T-cell (primary cell): ENCODE data around the gene ORAI2. TPM values are rescaled to one million over a fixed set of nuclear protein-coding genes. Genes with fewer than 3 reads are reported as not detected.
"Not testable (repeated sequence)": the region's sequence is repeated elsewhere in the genome, so short reads cannot be mapped to it uniquely, and the experiment has no call there.

Experiments used
- ATAC-seq, 4 experiments: fragments of 200-7000 bp in 3 of 4; fragments of 150-1000 bp in 1 of 4; cut with Tn5 transposase; replicated peaks in 1 of 4; 1 replicate in 3 of 4; 2 replicates in 1 of 4; pipeline ENCODE4 v1.10.0; 2021; ENCODE audit warnings: moderate library complexity in 3 of 4, mild to moderate bottlenecking in 2 of 4, moderate number of reproducible peaks in 1 of 4
- CTCF ChIA-PET, 2 donors: fragments of 300-600 bp; sonication (Branson Sonifier 250); formaldehyde crosslinking; loops; one replicate each; lab custom pipeline; 2022; ENCODE audit warnings: antibody characterized with exemption in 2 of 2; lab: Charles Lee
- POLR2A ChIA-PET, 2 donors: fragments of 300-600 bp; sonication (Branson Sonifier 250); formaldehyde crosslinking; loops; one replicate each; lab custom pipeline; 2022; ENCODE audit warnings: antibody characterized with exemption in 2 of 2; lab: Charles Lee
- DNase-seq, 35 experiments: peaks; one replicate each; pipeline versions ENCODE4 v3.0.0 to v3.0.0-alpha.2; 2013 to 2023
- H3K27ac ChIP-seq: one replicate; pipeline ENCODE4 v1.5.1; 2013; ENCODE audit warnings: low read length
- H3K27me3 ChIP-seq, 2 experiments: replicated peaks in 1 of 2; 1 replicate in 1 of 2; 2 replicates in 1 of 2; pipeline versions ENCODE4 v1.6.1 to v1.7.0; 2013; ENCODE audit warnings: low read length in 1 of 2, mixed read lengths in 1 of 2; ENCODE audit not compliant: control insufficient read depth in 2 of 2, insufficient read depth in 2 of 2; ENCODE audit errors: extremely low read depth in 1 of 2
- H3K36me3 ChIP-seq, 2 donors: 1 replicate in 1 of 2; 2 replicates in 1 of 2; pipeline versions ENCODE4 v1.6.1 to v1.7.0; 2013; ENCODE audit warnings: low read length in 1 of 2; ENCODE audit not compliant: control insufficient read depth in 2 of 2, insufficient read depth in 1 of 2; ENCODE audit errors: extremely low read depth in 1 of 2
- H3K4me1 ChIP-seq, 2 experiments: 1 replicate in 1 of 2; 2 replicates in 1 of 2; pipeline versions ENCODE4 v1.6.1 to v1.7.0; 2013; ENCODE audit warnings: low read length in 2 of 2, mixed read lengths in 1 of 2; ENCODE audit not compliant: insufficient read depth in 2 of 2, control insufficient read depth in 1 of 2; ENCODE audit errors: extremely low read depth in 1 of 2
- H3K4me3 ChIP-seq, 2 donors: 1 replicate in 1 of 2; 2 replicates in 1 of 2; pipeline versions ENCODE4 v1.5.1 to v1.7.0; 2013; ENCODE audit warnings: mild to moderate bottlenecking in 2 of 2, low read length in 1 of 2, moderate library complexity in 1 of 2; ENCODE audit not compliant: control insufficient read depth in 1 of 2; ENCODE audit errors: extremely low read depth in 1 of 2
- H3K9me3 ChIP-seq: 2 replicates; pipeline ENCODE4 v1.7.0; 2013
- H3K27ac Mint-ChIP-seq, 2 donors: one replicate each; pipeline ENCODE4 v1.8.0; 2020 to 2021; ENCODE audit warnings: mild to moderate bottlenecking in 2 of 2, mixed read lengths in 2 of 2
- H3K27me3 Mint-ChIP-seq, 2 donors: one replicate each; pipeline ENCODE4 v1.8.0; 2021 to 2022; ENCODE audit warnings: mixed read lengths in 2 of 2
- H3K36me3 Mint-ChIP-seq: one replicate; pipeline ENCODE4 v1.8.0; 2021; ENCODE audit warnings: mixed read lengths
- H3K4me1 Mint-ChIP-seq, 3 donors: one replicate each; pipeline ENCODE4 v1.8.0; 2020 to 2022; ENCODE audit warnings: mixed read lengths in 3 of 3, mild to moderate bottlenecking in 1 of 3
- H3K4me3 Mint-ChIP-seq, 3 donors: one replicate each; pipeline ENCODE4 v1.8.0; 2020 to 2022; ENCODE audit warnings: mild to moderate bottlenecking in 3 of 3, mixed read lengths in 3 of 3, moderate library complexity in 3 of 3
- H3K9me3 Mint-ChIP-seq, 3 donors: one replicate each; pipeline ENCODE4 v1.8.0; 2020 to 2022; ENCODE audit warnings: mixed read lengths in 3 of 3
- WGBS: methylation state at CpG from one replicate; pipeline ENCODE4 v1.1.5; 2013; ENCODE audit warnings: missing lambda C conversion rate; ENCODE audit not compliant: insufficient coverage; 5-methylcytosine and 5-hydroxymethylcytosine counted together
- total RNA-seq, 35 experiments: library from RNA in 6 of 35; stranded (reverse) in 6 of 35; fragments of 120-200 nt in 1 of 35; gene quantifications; one replicate each; pipeline versions ENCODE4 v1.2.1 to v1.2.4 and lab custom pipeline; 2013 to 2026

The ORAI2 gene
- total RNA-seq, 5 donors from 2014 or later (not counting 1 experiment from before 2014, with no cell fraction given), result 23.0 to 47.5 (median 37.8) TPM

DNA sequence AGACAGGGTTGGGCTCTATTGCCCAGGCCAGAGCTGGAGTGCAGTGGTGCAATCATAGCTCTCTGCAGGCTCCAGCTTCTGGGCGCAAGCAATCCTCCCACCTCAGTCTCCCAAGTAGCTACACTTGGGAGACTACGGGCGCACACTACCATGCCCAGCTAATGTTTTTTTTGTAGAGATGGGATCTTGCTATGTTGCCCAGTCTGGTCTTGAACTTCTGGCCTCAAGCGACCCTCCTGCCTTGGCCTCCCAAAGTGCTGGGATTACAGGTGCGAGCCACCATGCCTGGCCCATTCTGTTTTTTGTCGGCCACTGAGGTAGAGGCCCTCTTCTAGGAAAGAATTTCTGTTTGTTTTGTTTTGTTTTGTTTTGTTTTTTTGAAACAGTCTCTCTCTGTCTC lies 19.1 kb downstream of the ORAI2 start:
- no peak overlapping the region for H3K27ac Mint-ChIP-seq
- H3K36me3 Mint-ChIP-seq, result peaks cover 5% of the 10 kb centered on the region
- Histone ChIP-seq H3K27me3 (no peaks in the 10 kb centered on the region), H3K9me3 (no peaks in the 10 kb centered on the region), H3K36me3 (peaks cover 17 to 19% of the 10 kb centered on the region in 2 donors), H3K4me3 (no peak overlapping the region), H3K27ac (no peak overlapping the region), H3K4me1 (peaks cover 0 to 3% of the 10 kb centered on the region in 2 experiments)
- ChIA-PET POLR2A (interaction anchor here in 1 of 2 donors (0.6 kb wide), 1 partner anchor 64 kb away, joined by 4 read pairs; no protein-coding TSS in a partner anchor), CTCF (interaction anchor here (0.7 kb wide), 3 partner anchors 37 to 1291 kb away, joined by 3 to 4 read pairs (median 4); no protein-coding TSS in a partner anchor)
- no peaks in the 10 kb centered on the region for H3K9me3 Mint-ChIP-seq
- whole genome bisulfite sequencing, result 96% methylated on average over 4 of the region's 6 CpGs
- no peak for ATAC-seq
- H3K27me3 Mint-ChIP-seq, result no peaks in the 10 kb centered on the region
- no peak for DNase-seq
- no peak overlapping the region for H3K4me3 Mint-ChIP-seq
- peaks cover 0 to 4% (median 0%) of the 10 kb centered on the region in 3 donors for H3K4me1 Mint-ChIP-seq

DNA sequence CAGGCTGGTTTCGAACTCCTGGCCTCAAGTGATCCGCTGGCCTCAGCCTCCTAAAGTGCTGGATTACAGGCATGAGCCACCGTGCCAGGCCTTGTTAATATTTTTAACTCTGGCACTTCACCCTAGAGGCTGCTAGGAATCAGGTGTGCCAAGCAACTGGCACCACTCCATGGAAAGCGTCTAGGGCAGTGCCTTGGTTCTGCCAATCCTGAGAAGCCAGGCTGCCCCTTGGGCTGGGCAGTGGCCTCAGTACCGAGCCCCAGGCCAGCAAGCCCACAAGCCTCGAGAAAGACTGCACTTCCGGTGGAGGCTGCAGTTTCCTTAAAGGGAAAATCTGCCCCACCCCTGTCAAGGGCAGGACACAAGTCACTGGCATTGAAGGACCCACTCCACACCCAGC lies 19.9 kb downstream of the ORAI2 start:
- ChIA-PET POLR2A (no interaction called here), CTCF (no interaction called here)
- H3K4me1 Mint-ChIP-seq, result peaks cover 0 to 4% (median 0%) of the 10 kb centered on the region in 3 donors
- H3K4me3 Mint-ChIP-seq, result no peak overlapping the region
- DNase-seq (no peak), ATAC-seq (no peak)
- no peak overlapping the region for H3K4me3 ChIP-seq
- H3K9me3 Mint-ChIP-seq, result no peaks in the 10 kb centered on the region
- H3K36me3 ChIP-seq, result peaks cover 17 to 21% of the 10 kb centered on the region in 2 donors
- peaks cover 5% of the 10 kb centered on the region for H3K36me3 Mint-ChIP-seq
- no peaks in the 10 kb centered on the region for H3K27me3 ChIP-seq
- 90% methylated on average over 7 of the region's 7 CpGs for WGBS
- peaks cover 0 to 3% of the 10 kb centered on the region in 2 experiments for H3K4me1 ChIP-seq
- H3K9me3 ChIP-seq, result no peaks in the 10 kb centered on the region
- no peaks in the 10 kb centered on the region for H3K27me3 Mint-ChIP-seq
- H3K27ac ChIP-seq, result no peak overlapping the region
- no peak overlapping the region for H3K27ac Mint-ChIP-seq

DNA sequence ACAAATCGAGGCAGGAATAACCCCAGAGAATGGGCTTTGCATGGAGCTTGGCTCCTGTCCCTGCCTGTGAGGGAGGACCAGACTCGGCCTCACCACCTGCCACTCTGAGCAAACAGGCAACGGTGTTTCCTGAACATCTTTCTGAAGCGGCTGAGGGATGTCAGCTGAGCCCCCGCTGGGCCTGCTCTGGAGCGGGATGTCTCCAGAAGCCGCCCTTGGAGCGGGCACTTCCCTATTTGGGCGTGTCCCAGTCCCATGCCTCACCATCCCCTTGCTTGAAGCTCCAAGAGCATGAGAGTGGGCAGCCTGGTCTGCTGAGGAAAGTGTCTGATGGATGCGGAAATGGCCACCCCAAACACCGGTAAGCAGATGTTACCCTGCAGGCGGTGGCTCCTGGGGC lies 21.1 kb downstream of the ORAI2 start:
- peaks cover 15 to 29% of the 10 kb centered on the region in 2 donors for H3K36me3 ChIP-seq

DNA sequence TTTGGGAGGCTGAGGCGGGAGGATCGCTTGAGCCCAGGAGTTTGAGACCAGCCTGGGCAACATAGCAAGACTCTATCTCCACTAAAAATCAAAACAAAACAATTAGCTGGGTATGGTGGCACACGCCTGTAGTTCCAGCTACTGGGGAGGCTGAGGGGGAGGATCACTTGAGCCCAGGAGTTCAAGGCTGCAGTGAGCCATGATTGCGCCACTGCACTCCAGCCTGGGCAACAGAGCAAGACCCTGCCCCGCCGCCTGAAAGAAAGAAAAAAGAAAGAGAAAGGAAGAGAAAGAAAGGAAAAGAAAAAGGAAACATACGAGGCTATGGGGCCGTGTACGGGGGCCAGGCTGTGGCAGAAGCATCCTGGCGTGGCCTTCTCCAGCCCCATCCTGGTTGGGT lies 21.6 kb downstream of the ORAI2 start:
- H3K4me1 Mint-ChIP-seq, H3K27ac ChIP-seq, H3K27me3 Mint-ChIP-seq, H3K36me3 Mint-ChIP-seq, CTCF ChIA-PET, H3K4me3 ChIP-seq, H3K4me1 ChIP-seq, POLR2A ChIA-PET, H3K27ac Mint-ChIP-seq, H3K9me3 ChIP-seq, H3K27me3 ChIP-seq, DNase-seq, ATAC-seq, H3K4me3 Mint-ChIP-seq, H3K9me3 Mint-ChIP-seq: not testable (repeated sequence)
- H3K36me3 ChIP-seq, result peaks cover 18 to 30% of the 10 kb centered on the region in 2 donors
- 100% methylated on average over 1 of the region's 10 CpGs for WGBS

More for the DNA sequence above, 21.1 kb downstream of the ORAI2 start:
- DNase-seq (no peak), ATAC-seq (no peak)
- Histone ChIP-seq H3K27ac (no peak overlapping the region), H3K9me3 (no peaks in the 10 kb centered on the region), H3K4me1 (peaks cover 0 to 3% of the 10 kb centered on the region in 2 experiments), H3K4me3 (no peak overlapping the region), H3K27me3 (no peaks in the 10 kb centered on the region)
- Mint-ChIP-seq H3K27ac (no peak overlapping the region), H3K4me1 (peaks cover 0 to 4% (median 0%) of the 10 kb centered on the region in 3 donors), H3K27me3 (no peaks in the 10 kb centered on the region), H3K4me3 (no peak overlapping the region), H3K36me3 (no peaks in the 10 kb centered on the region), H3K9me3 (no peaks in the 10 kb centered on the region)
- WGBS, result 93% methylated on average over 12 of the region's 12 CpGs
- CTCF ChIA-PET, result no interaction called here
- POLR2A ChIA-PET, result no interaction called here

DNA sequence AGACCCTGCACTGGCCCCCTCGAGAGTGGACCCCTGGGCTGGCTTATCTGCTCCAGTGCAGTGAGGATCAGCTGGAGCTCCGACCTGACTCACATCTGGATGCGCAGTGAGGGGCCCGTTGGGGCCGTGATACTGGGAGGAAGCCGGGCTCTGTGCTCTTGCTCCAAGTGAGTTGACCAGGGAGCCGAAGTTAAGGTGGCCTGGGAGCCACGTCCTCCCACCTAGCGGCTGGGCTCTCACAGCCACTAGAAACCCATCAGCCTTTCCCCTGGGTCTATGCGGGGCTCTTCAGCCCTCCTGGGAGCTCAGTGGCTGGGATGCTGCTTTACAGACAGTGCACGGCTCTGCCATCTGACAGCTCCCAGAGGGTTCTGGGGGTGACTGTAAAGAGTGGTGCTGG lies 22.2 kb downstream of the ORAI2 start:
- CTCF ChIA-PET, result interaction anchor here in 1 of 2 donors (1.0 kb wide), 1 partner anchor 43 kb away, joined by 3 read pairs; no protein-coding TSS in a partner anchor
- H3K4me1 Mint-ChIP-seq, result peaks cover 0 to 2% (median under 1%) of the 10 kb centered on the region in 3 donors
- Histone ChIP-seq H3K27ac (no peak overlapping the region), H3K27me3 (no peaks in the 10 kb centered on the region), H3K9me3 (no peaks in the 10 kb centered on the region), H3K4me1 (no peaks in the 10 kb centered on the region), H3K36me3 (peaks cover 18 to 33% of the 10 kb centered on the region in 2 donors), H3K4me3 (no peak overlapping the region)
- ATAC-seq (no peak), DNase-seq (no peak)
- POLR2A ChIA-PET, result no interaction called here
- H3K9me3 Mint-ChIP-seq, result no peaks in the 10 kb centered on the region
- no peaks in the 10 kb centered on the region for H3K36me3 Mint-ChIP-seq
- no peak overlapping the region for H3K27ac Mint-ChIP-seq
- H3K4me3 Mint-ChIP-seq, result no peak overlapping the region
- H3K27me3 Mint-ChIP-seq, result no peaks in the 10 kb centered on the region
- 94% methylated on average over 9 of the region's 11 CpGs for whole genome bisulfite sequencing

DNA sequence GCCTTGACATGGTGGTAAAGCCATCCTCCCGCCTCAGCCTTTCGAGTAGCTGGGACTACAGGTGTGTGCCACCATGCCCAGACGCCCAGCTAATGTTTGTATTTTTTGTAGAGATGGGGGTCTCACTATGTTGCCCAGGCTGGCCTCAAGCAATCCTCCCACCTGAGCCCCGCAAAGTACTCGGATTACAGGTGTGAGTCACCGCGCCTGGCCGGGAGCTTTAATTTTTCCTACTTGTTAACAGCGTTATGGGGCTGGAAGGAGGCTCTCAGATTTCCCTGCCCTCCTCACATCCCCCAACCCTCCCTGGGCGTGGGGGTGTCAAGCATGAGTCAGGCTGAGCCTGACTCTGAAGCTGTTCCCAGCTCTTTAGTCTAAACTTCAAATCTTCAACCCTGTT lies 23.0 kb downstream of the ORAI2 start:
- Mint-ChIP-seq H3K9me3 (no peaks in the 10 kb centered on the region), H3K27ac (no peak overlapping the region), H3K4me1 (peaks cover 0 to 5% (median 4%) of the 10 kb centered on the region in 3 donors), H3K36me3 (no peaks in the 10 kb centered on the region), H3K27me3 (no peaks in the 10 kb centered on the region), H3K4me3 (no peak overlapping the region)
- H3K9me3 ChIP-seq, result no peaks in the 10 kb centered on the region
- H3K27ac ChIP-seq, result no peak overlapping the region
- ATAC-seq (no peak), DNase-seq (no peak)
- peaks cover 18 to 33% of the 10 kb centered on the region in 2 donors for H3K36me3 ChIP-seq
- H3K4me1 ChIP-seq, result no peaks in the 10 kb centered on the region
- ChIA-PET CTCF (interaction anchor here in 1 of 2 donors (1.0 kb wide), 1 partner anchor 44 kb away, joined by 3 read pairs; no protein-coding TSS in a partner anchor), POLR2A (no interaction called here)
- no peaks in the 10 kb centered on the region for H3K27me3 ChIP-seq
- H3K4me3 ChIP-seq, result no peak overlapping the region
- WGBS, result 97% methylated on average over 8 of the region's 10 CpGs
